ENCODE results near the gene TBL1XR1. TPM values are rescaled to one million over a fixed set of nuclear protein-coding genes. Genes with fewer than 3 reads are reported as not detected.
A peak's percentile ranks its signal among the peaks of the same experiment; 100 is the strongest.

Gene TBL1XR1
- total and polyA plus RNA-seq, 2 of the 13 experiments (the other 11 are each of a cell fraction or from before 2014, with no cell fraction given) = 57.7 to 62.5 TPM

- TF ChIP-seq ZNF275 (CRISPR knock-in tag; IDR thresholded peaks at IDR 0.05; ENCODE audit: borderline replicate concordance) (no peak), ZNF564 (CRISPR knock-in tag; IDR thresholded peaks at IDR 0.05) (no peak), GMEB2 (CRISPR knock-in tag; IDR thresholded peaks at IDR 0.05; ENCODE audit: low read depth) (no peak), RAD51 (IDR thresholded peaks at IDR 0.05; ENCODE audit: borderline replicate concordance) (no peak), ZNF335 (CRISPR knock-in tag; IDR thresholded peaks at IDR 0.05) (no peak), ZFP91 (CRISPR knock-in tag; IDR thresholded peaks at IDR 0.05; ENCODE audit: borderline replicate concordance) (no peak), ZNF232 (CRISPR knock-in tag; IDR thresholded peaks at IDR 0.05; ENCODE audit: borderline replicate concordance) (no peak), HDAC1 (CRISPR knock-in tag; IDR thresholded peaks at IDR 0.05) (peak; percentile 40; the same call in 1 of the 2 replicates), SRY (CRISPR knock-in tag; IDR thresholded peaks at IDR 0.05) (0 out of 2 replicates have a peak, but pooled peaks have one; percentile 25), FOXO1 (CRISPR knock-in tag; IDR thresholded peaks at IDR 0.05) (0 out of 2 replicates have a peak, but pooled peaks have one; percentile 20), SKI (IDR thresholded peaks at IDR 0.05; ENCODE audit: partially characterized antibody) (peak; percentile 59)
Observed at GRCh38 chr3:177197727-177198460, 612 bp upstream of the TBL1XR1 start (continued).
